Measurements from ENCODE around the gene DHRS7B. TPM values are rescaled to one million over a fixed set of nuclear protein-coding genes. Genes with fewer than 3 reads are reported as not detected.

DHRS7B gene
- total and polyA plus RNA-seq, 2 of the 13 experiments (the other 11 are each of a cell fraction or from before 2014, with no cell fraction given): 20.0 to 35.8 TPM

GRCh38 chr17:21100636-21101035, 26.1 kb upstream of the DHRS7B start:
- DNase-seq (ENCODE audit: low spot score) (no peak), FAIRE-seq (no peak), ATAC-seq (no peak)
- Histone ChIP-seq H3K79me2 (ENCODE audit: insufficient read depth, low read length) (no peaks in the 10 kb centered on the region), H3K27me3 (ENCODE audit: control insufficient read depth in 1 of 2, insufficient read depth in 2 of 2, low read length in 2 of 2) (no peaks in the 10 kb centered on the region), H2AFZ (ENCODE audit: low read length) (no peak overlapping the region), H3K4me1 (ENCODE audit: insufficient read depth, low read length) (peaks cover 15% of the 10 kb centered on the region), H3K4me2 (ENCODE audit: low read depth, low read length) (no peak overlapping the region), H4K20me1 (ENCODE audit: insufficient read depth, low read length) (no peaks in the 10 kb centered on the region), H3K9me3 (ENCODE audit: low read length) (no peaks in the 10 kb centered on the region), H3K9ac (ENCODE audit: insufficient read depth, low read depth, low read length) (no peak overlapping the region), H3K4me3 (replicated peaks in 1 of 3; ENCODE audit: insufficient read depth in 1 of 3, low read depth in 2 of 3, low read length in 3 of 3) (no peak overlapping the region), H3K36me3 (replicated peaks in 1 of 2; ENCODE audit: control insufficient read depth in 1 of 2, insufficient read depth in 2 of 2, low read length in 2 of 2) (no peaks in the 10 kb centered on the region), H3K27ac (ENCODE audit: extremely low read length, insufficient read depth, low read length) (no peak overlapping the region)
- no TSS peak for BruUV-seq (replicated peaks)
- in situ Hi-C loops (cut with HindIII; ENCODE audit: extremely low pct_ligation_motif_present, low pct_unique_long_range_greater_than_20kb): no loop called here
- CTCF ChIA-PET (ENCODE audit: low intra/inter-chr PET ratio, low total read pairs): no interaction called here
- TF ChIP-seq THAP7 (CRISPR knock-in tag; IDR thresholded peaks at IDR 0.05) (no peak), IRF1 (CRISPR knock-in tag; IDR thresholded peaks at IDR 0.05; ENCODE audit: low read depth) (no peak), ZSCAN12 (CRISPR knock-in tag; IDR thresholded peaks at IDR 0.05) (no peak), CHCHD3 (CRISPR knock-in tag; IDR thresholded peaks at IDR 0.05) (no peak), ZNF772 (CRISPR knock-in tag; IDR thresholded peaks at IDR 0.05) (no peak), HOXA3 (CRISPR knock-in tag; IDR thresholded peaks at IDR 0.05) (no peak), ZNF253 (CRISPR knock-in tag; IDR thresholded peaks at IDR 0.05; ENCODE audit: borderline replicate concordance) (no peak), ZNF766 (CRISPR knock-in tag; IDR thresholded peaks at IDR 0.05; ENCODE audit: borderline replicate concordance) (no peak), PITX1 (CRISPR knock-in tag; IDR thresholded peaks at IDR 0.05) (no peak), ZBTB44 (CRISPR knock-in tag; IDR thresholded peaks at IDR 0.05) (no peak), ZNF382 (CRISPR knock-in tag; IDR thresholded peaks at IDR 0.05; ENCODE audit: borderline replicate concordance) (no peak), ZNF777 (CRISPR knock-in tag; IDR thresholded peaks at IDR 0.05) (no peak), CAMTA2 (CRISPR knock-in tag; IDR thresholded peaks at IDR 0.05; ENCODE audit: borderline replicate concordance) (no peak), ZNF251 (CRISPR knock-in tag; IDR thresholded peaks at IDR 0.05) (no peak), ZNF782 (CRISPR knock-in tag; IDR thresholded peaks at IDR 0.05; ENCODE audit: borderline replicate concordance) (no peak), MTA3 (CRISPR knock-in tag; IDR thresholded peaks at IDR 0.05) (no peak)
- intact Hi-C loops (cut with micrococcal nuclease; ENCODE audit: unreplicated experiment): no loop called here
- POLR2A ChIA-PET: interaction anchor here (1.2 kb wide), 1 partner anchor 68 kb away, joined by 3 read pairs; no protein-coding TSS in a partner anchor
- WGBS (ENCODE audit: low lambda C conversion rate): 29% methylated on average over 2 of the region's 2 CpGs
